GM12873 (cell line): ENCODE results near the gene COL4A3.

ENCODE experiments used
- CTCF ChIP-seq: IDR thresholded peaks from 2 replicates; pipeline ENCODE4 v1.5.1; 2012; ENCODE audit warnings: low read depth, mild to moderate bottlenecking, moderate library complexity, low read length, control low read depth; ENCODE audit not compliant: insufficient read depth; ENCODE audit errors: missing control alignments

COL4A3 gene

DNA sequence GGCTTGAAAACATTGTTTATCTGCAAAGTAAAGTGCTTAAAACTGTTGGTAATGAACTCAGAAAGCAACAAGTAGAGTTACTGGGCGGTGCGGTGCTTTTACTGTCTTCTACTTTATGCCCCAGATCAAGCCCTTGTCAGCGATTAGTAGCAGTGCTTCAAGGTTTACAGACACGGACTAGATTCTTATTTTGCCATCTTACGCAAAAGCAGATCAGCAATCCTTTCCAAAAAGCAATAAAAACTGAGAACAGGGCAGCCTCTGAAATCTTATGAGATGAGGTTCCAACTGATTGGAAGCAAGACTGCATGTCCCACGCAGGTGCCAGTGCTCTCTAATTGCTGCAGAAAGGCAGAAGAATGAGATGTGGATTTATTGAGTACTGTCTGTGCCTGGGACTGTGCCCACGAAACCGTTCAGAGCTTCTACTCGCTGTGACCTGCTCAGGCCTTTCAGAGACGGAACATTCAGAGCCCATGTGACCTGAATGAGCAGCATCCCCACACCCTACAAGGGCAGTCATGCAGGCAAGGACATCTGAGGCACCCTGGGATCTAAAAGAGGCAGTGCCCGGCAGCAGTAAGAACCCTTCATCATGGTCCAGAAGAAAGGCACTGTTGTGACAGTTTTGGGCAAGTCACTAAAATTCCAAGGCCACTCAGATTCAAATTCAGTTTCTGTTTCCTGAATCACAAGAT, 15.7 kb downstream of the COL4A3 start:
- no peak for TF ChIP-seq CTCF

DNA sequence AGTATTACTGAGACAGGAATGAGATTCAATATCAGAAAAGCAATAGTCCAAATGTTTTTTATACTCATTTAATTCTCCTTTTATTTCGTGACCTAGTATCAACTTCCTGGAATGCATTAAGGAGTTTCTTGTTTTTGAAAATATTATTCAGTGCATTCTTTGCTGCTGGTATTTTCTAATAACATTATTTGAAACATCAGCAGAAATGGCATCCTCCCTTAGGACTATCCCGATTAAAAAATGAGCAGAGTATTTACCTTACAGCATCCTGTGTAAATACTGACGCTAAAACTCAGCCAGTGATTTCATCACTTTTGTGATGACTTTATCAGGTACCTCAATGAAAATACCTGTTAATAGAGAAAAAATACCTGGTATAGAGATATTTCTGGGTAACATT, 16.3 kb downstream of the COL4A3 start:
- no peak for TF ChIP-seq CTCF

DNA sequence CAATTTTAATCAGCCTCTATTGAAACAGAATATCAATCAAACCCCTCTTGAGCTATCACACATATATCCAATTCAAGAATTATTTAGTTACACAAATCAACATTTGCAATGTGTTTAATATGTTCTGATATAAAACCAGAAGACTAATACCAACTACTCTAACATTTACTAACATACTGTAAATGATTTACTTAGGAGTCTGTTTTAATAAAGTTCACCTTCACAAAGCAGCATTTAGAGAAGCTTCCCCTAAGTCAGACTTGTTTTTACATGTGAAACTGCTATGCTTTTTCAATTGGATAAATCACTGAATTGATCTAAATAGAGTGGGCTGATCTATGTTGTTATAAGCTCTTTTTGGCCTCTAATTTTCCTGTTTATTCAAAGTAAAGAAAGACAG, 18.3 kb downstream of the COL4A3 start:
- no peak for TF ChIP-seq CTCF

GRCh38 chr2:227183657-227184367, 19.4 kb downstream of the COL4A3 start:
- no peak for TF ChIP-seq CTCF

DNA sequence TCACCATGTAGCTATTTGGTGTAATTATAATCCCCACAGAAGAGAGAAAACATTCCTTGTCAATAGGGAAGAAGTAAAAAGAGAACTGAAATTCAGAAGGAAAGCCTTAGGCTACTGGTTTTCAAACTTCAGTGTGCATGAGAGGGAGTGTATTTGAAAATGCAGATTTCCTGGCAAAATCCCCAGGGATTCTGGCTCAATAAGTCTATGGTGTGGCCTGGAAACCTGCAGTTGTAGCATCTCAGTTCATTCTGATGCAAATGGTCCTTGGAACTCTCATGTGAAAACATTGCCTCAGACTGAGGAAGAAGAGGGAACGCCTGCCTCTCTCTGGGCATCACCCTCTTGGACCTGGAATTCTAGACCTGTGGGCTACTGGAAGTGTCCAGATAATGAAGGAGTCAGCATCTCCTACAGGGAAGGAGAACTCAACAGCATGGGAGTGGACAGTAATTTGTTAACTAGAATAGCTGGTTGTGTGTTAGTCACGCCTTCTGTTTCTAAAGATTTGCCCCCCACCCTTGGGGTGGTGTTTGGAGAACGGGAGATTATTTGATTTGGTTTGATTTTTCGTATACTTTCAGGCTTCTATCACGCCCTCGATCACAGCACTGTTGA, 21.3 kb downstream of the COL4A3 start:
- TF ChIP-seq CTCF, result no peak

- no peak for TF ChIP-seq CTCF
Measured at GRCh38 chr2:227186751-227187150, 22.3 kb downstream of the COL4A3 start.

- TF ChIP-seq CTCF, result no peak
Measured at GRCh38 chr2:227188292-227188691, 23.9 kb downstream of the COL4A3 start.
